Kidney (tissue), 14 donors: ENCODE data around the gene MTG1. TPM values are rescaled to one million over a fixed set of nuclear protein-coding genes. Genes with fewer than 3 reads are reported as not detected.

ENCODE experiments used
- DNase-seq, 5 donors: peaks; one replicate each; pipeline ENCODE4 v3.0.0-alpha.2; 2013 to 2020
- FAIRE-seq: peaks from 2 replicates; lab custom pipeline; 2012; peaks lifted over from hg19 to GRCh38; lab: Jason Lieb, UNC
- H3K27ac ChIP-seq, 2 donors: one replicate each; pipeline ENCODE4 v1.7.0; 2013; ENCODE audit warnings: low read depth in 2 of 2, low read length in 2 of 2, inconsistent platforms in 1 of 2
- H3K27me3 ChIP-seq: one replicate; pipeline ENCODE4 v1.7.1; 2013; ENCODE audit warnings: low read length, inconsistent platforms; ENCODE audit not compliant: control insufficient read depth, insufficient read depth
- H3K36me3 ChIP-seq, 3 donors: one replicate each; pipeline versions ENCODE4 v1.7.0 to v1.7.1; 2013; ENCODE audit warnings: low read length in 3 of 3, control low read depth in 1 of 3, inconsistent platforms in 1 of 3; ENCODE audit not compliant: insufficient read depth in 3 of 3, control insufficient read depth in 2 of 3
- H3K4me1 ChIP-seq, 3 donors: one replicate each; pipeline versions ENCODE4 v1.7.0 to v1.7.1; 2013; ENCODE audit warnings: low read length in 3 of 3, inconsistent platforms in 1 of 3, low read depth in 1 of 3; ENCODE audit not compliant: control insufficient read depth in 2 of 3, insufficient read depth in 2 of 3
- H3K4me3 ChIP-seq, 3 donors: one replicate each; pipeline versions ENCODE4 v1.7.0 to v1.8.1; 2013; ENCODE audit warnings: low read length in 3 of 3, control low read depth in 1 of 3, inconsistent platforms in 1 of 3
- H3K9ac ChIP-seq, 3 donors: one replicate each; pipeline versions ENCODE4 v1.7.0 to v1.7.1; 2013; ENCODE audit warnings: low read length in 3 of 3, control low read depth in 1 of 3, inconsistent platforms in 1 of 3
- H3K9me3 ChIP-seq, 3 donors: one replicate each; pipeline versions ENCODE4 v1.7.0 to v1.7.1; 2013; ENCODE audit warnings: low read length in 3 of 3, control low read depth in 1 of 3, inconsistent platforms in 1 of 3; ENCODE audit not compliant: control insufficient read depth in 2 of 3, insufficient read depth in 1 of 3
- CTCF ChIP-seq: IDR thresholded peaks from 3 replicates; pipeline ENCODE4 v1.5.1; 2012; ENCODE audit warnings: mild to moderate bottlenecking, moderate library complexity, borderline replicate concordance; ENCODE audit not compliant: insufficient read depth; ENCODE audit errors: extremely low read depth
- intact Hi-C: fragments of 100-400 bp; cut with DNase I; formaldehyde crosslinking; loops from one replicate; pipeline ENCODE4 v1.11.1; 2022
- polyA plus RNA-seq: library from polyadenylated mRNA; stranded (reverse); fragments of 350-450 nt; fragmentation: Illumina TruSeq; extraction: RNeasy Lipid Tissue Mini Kit (QIAGEN cat#74804); gene quantifications from one replicate; pipeline ENCODE4 v1.2.3, GENCODE V29; 2014; ENCODE audit warnings: low read depth, low replicate concordance; ENCODE audit not compliant: insufficient read depth
- total RNA-seq: library from RNA; stranded (reverse); fragmentation: NEBNext Ultra II Directional; extraction: Animal tissue kit (Norgen Biotek cat#: 25700); gene quantifications from one replicate; pipeline ENCODE4 v1.2.1, GENCODE V29; 2021
- donor health status: control.
- donor health status: control.
- donor health status: control.
- donor health status: control.
- donor health status: control.
- donor health status: DM: yes; HTN: yes; CAD: no.
- donor health status: Normal renal cell carcinoma (clear cell type).

MTG1 gene
- total and polyA plus RNA-seq, 2 donors from 2014 or later: 51.1 to 68.5 TPM

- intact Hi-C loops: no loop called here
- no peaks in the 10 kb centered on the region for H3K4me1 ChIP-seq
- no peak overlapping the region for H3K27ac ChIP-seq
- no peak for TF ChIP-seq CTCF
- peak in 1 of 5 donors; percentile 52 for DNase-seq
- H3K4me3 ChIP-seq: no peak overlapping the region
- peaks cover 0 to 4% (median 0%) of the 10 kb centered on the region in 3 donors for H3K36me3 ChIP-seq
- H3K9me3 ChIP-seq: no peaks in the 10 kb centered on the region
- FAIRE-seq: no peak
- no peaks in the 10 kb centered on the region for H3K27me3 ChIP-seq
- no peak overlapping the region for H3K9ac ChIP-seq
Measured at GRCh38 chr10:133388236-133388972, 5.6 kb upstream of the MTG1 start.

- Histone ChIP-seq H3K4me1 (no peaks in the 10 kb centered on the region), H3K9me3 (no peaks in the 10 kb centered on the region), H3K36me3 (peaks cover 0 to 4% (median 0%) of the 10 kb centered on the region in 3 donors), H3K27ac (no peak overlapping the region), H3K4me3 (no peak overlapping the region), H3K27me3 (no peaks in the 10 kb centered on the region), H3K9ac (no peak overlapping the region)
- intact Hi-C loops: no loop called here
- no peak for TF ChIP-seq CTCF
- peak in 1 of 5 donors; percentile 71 for DNase-seq
- no peak for FAIRE-seq
Measured at GRCh38 chr10:133388973-133389818, 4.8 kb upstream of the MTG1 start.

DNA sequence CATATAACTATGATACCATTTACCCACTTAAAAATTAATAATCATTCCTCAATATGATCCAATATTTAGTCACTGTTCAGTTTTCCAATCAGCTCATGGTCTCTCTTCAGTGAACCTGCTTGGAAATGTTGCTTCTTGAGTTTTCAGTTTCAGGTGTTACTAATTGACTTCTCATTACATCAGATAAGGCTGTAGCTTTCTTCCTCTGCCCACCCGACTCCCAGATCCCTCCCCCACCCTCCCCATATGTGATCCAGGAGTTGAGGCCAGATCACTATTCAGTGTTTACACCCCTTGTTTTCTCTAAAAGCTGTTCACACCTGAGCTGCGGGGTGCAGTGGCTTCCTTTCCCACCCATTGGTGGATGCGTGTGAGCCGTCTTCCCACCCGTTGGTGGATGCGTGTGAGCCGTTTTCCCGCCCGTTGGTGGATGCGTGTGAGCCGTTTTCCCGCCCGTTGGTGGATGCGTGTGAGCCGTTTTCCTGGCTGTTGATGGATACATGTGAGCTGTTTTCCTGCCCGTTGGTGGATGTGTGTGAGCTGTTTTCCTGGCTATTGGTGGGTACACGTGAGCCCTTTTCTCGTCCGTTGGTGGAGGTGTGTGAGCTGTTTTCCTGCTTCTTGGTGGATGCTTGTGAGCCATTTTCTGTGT, 3.2 kb upstream of the MTG1 start:
- FAIRE-seq (no peak), DNase-seq (peak in 1 of 5 donors; percentile 35)
- intact Hi-C loops: no loop called here
- H3K9me3 ChIP-seq: no peaks in the 10 kb centered on the region
- H3K9ac ChIP-seq: no peak overlapping the region
- H3K4me1 ChIP-seq: peaks cover 0 to 8% (median 3%) of the 10 kb centered on the region in 3 donors
- no peak overlapping the region for H3K27ac ChIP-seq
- no peaks in the 10 kb centered on the region for H3K27me3 ChIP-seq
- H3K36me3 ChIP-seq: peaks cover 0 to 4% (median 0%) of the 10 kb centered on the region in 3 donors
- no peak overlapping the region for H3K4me3 ChIP-seq
- no peak for TF ChIP-seq CTCF
